GM13976 (cell line): ENCODE results near the gene COPZ1.

ENCODE experiments used
- DNase-seq: peaks from one replicate; pipeline ENCODE4 v3.0.0; 2012; ENCODE audit warnings: low spot score
- CTCF ChIP-seq: IDR thresholded peaks from 2 replicates; pipeline ENCODE4 v1.5.1; 2012; ENCODE audit warnings: borderline replicate concordance, mild to moderate bottlenecking; ENCODE audit not compliant: insufficient read depth; ENCODE audit errors: extremely low read depth, missing control alignments, control extremely low read depth
- in situ Hi-C: fragments of 300-500 bp; cut with MboI; formaldehyde crosslinking; loops from one replicate; pipeline ENCODE4 v1.12.0; 2022; ENCODE audit warnings: low sequenced_read_pairs, mixed read lengths, inconsistent platforms; ENCODE audit not compliant: unreplicated experiment

The COPZ1 gene

GRCh38 chr12:54299515-54300224 lies 25.3 kb upstream of the COPZ1 start:
- in situ Hi-C loops, result loop anchor here (10.0 kb wide), 1 partner anchor 65 kb away; the partner anchor contains the start of gene GPR84
- TF ChIP-seq CTCF, result no peak
- DNase-seq, result no peak

GRCh38 chr12:54300225-54300731 lies 24.7 kb upstream of the COPZ1 start:
- in situ Hi-C loops, result no loop called here
- no peak for DNase-seq
- no peak for TF ChIP-seq CTCF

- DNase-seq, result no peak
- in situ Hi-C loops, result no loop called here
- no peak for TF ChIP-seq CTCF
These were observed 24.1 kb upstream of the COPZ1 start, which contains the start of gene NFE2 for GRCh38 chr12:54300732-54301427. Gene NFE2 (minus strand): TSS chr12:54301015. CDS start chr12:54295248, 5,767 bp downstream.

GRCh38 chr12:54301428-54302048 lies 23.4 kb upstream of the COPZ1 start:
- no peak for DNase-seq
- TF ChIP-seq CTCF, result no peak
- in situ Hi-C loops, result no loop called here

- in situ Hi-C loops, result no loop called here
- DNase-seq, result no peak
- TF ChIP-seq CTCF, result no peak
These were observed 21.3 kb upstream of the COPZ1 start for GRCh38 chr12:54303640-54304039.

- DNase-seq, result no peak
- in situ Hi-C loops, result no loop called here
- no peak for TF ChIP-seq CTCF
These were observed 20.6 kb upstream of the COPZ1 start for GRCh38 chr12:54304187-54304810.
